ENCODE data around the gene CLDN14. TPM values are rescaled to one million over a fixed set of nuclear protein-coding genes. Genes with fewer than 3 reads are reported as not detected.

CLDN14 gene
- total and polyA plus RNA-seq, 2 donors (not counting 1 experiment from before 2014, with no cell fraction given) = 0.39 TPM; not detected in 1

DNA sequence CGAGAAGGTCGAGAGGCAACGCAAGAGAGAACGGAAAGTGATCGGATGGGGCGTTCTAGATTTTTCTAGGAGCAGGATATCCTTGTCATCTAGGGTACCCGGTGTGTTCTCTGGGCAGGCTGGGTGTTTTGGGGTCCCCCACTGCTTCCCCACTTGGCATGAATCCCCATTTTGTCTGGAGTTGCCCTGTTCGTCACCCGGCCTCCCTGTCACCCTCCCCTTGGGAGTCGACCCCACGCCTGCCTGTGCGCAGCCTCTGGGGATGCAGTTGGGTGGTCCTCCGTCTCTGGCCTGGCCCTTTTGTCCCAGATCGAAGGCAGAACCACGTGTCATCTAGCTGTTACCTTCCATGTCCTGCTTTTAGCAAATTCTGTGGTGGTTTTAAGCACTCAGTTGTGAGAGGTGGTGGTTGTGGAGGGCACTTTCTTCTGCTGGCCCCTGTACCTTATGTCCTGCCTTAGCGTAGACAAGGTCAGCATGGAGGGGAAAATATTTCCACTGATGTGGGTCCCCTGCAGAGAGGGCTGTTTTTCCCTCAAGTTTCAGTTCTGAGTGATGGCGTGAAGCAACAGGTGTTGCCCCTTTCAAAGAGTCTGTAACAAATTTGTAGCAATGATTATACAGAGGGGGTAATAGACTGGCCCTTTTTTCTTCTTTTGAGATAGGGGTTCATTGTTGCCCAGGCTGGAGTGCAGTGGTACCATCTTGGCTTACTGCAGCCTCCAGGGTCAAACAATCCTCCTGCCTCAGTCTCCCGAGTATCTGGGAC is 59.2 kb downstream of the CLDN14 start:
- peaks cover 1% of the 10 kb centered on the region for H3K4me1 Mint-ChIP-seq
- no peaks in the 10 kb centered on the region for H3K9me3 Mint-ChIP-seq (ENCODE audit: insufficient read depth)
- Histone ChIP-seq H3K4me2 (replicated peaks; ENCODE audit: low read depth, low read length, poor library complexity, severe bottlenecking) (no peak overlapping the region), H3K36me3 (replicated peaks in 1 of 2; ENCODE audit: control extremely low read depth in 1 of 2, control insufficient read depth in 1 of 2, extremely low read depth in 1 of 2, insufficient read depth in 2 of 2, low read length in 1 of 2) (peaks cover 0 to 2% of the 10 kb centered on the region in 2 experiments), H3K9me3 (ENCODE audit: control extremely low read depth in 1 of 3, control insufficient read depth in 2 of 3, insufficient read depth in 1 of 3, low read length in 2 of 3) (no peaks in the 10 kb centered on the region), H3K9ac (ENCODE audit: low read length) (no peak overlapping the region), H3K4me1 (ENCODE audit: control insufficient read depth in 2 of 2, insufficient read depth in 2 of 2, low read length in 2 of 2) (no peaks in the 10 kb centered on the region), H3K27ac (ENCODE audit: low read length in 2 of 2) (no peak overlapping the region), H3K79me2 (ENCODE audit: control insufficient read depth, insufficient read depth, low read length) (no peaks in the 10 kb centered on the region), H3K27me3 (replicated peaks in 1 of 4; ENCODE audit: control extremely low read depth in 1 of 4, control insufficient read depth in 3 of 4, insufficient read depth in 4 of 4, low read length in 3 of 4) (no peaks in the 10 kb centered on the region), H4K20me1 (ENCODE audit: control insufficient read depth, insufficient read depth, low read length, poor library complexity, severe bottlenecking) (no peaks in the 10 kb centered on the region), H2AFZ (ENCODE audit: insufficient read depth, low read depth, low read length, poor library complexity, severe bottlenecking) (no peak overlapping the region), H3K4me3 (ENCODE audit: control extremely low read depth in 1 of 5, extremely low read depth in 1 of 5, insufficient read depth in 1 of 5, low read depth in 2 of 5, low read length in 4 of 5) (no peak overlapping the region)
- no peak overlapping the region for H3K4me3 Mint-ChIP-seq
- DNase-seq = no peak
- intact Hi-C loops (cut with micrococcal nuclease) = loop anchor here (1.0 kb wide), 1 partner anchor 10 kb away; no protein-coding TSS in a partner anchor
- TF ChIP-seq, protein P1, sequence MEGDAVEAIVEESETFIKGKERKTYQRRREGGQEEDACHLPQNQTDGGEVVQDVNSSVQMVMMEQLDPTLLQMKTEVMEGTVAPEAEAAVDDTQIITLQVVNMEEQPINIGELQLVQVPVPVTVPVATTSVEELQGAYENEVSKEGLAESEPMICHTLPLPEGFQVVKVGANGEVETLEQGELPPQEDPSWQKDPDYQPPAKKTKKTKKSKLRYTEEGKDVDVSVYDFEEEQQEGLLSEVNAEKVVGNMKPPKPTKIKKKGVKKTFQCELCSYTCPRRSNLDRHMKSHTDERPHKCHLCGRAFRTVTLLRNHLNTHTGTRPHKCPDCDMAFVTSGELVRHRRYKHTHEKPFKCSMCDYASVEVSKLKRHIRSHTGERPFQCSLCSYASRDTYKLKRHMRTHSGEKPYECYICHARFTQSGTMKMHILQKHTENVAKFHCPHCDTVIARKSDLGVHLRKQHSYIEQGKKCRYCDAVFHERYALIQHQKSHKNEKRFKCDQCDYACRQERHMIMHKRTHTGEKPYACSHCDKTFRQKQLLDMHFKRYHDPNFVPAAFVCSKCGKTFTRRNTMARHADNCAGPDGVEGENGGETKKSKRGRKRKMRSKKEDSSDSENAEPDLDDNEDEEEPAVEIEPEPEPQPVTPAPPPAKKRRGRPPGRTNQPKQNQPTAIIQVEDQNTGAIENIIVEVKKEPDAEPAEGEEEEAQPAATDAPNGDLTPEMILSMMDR (IDR thresholded peaks at IDR 0.05) = no peak
- no peak for TF ChIP-seq EZH2 (IDR thresholded peaks at IDR 0.05; ENCODE audit: borderline replicate concordance, insufficient read depth, low read depth, low read length, poor library complexity, severe bottlenecking)
- ATAC-seq (ENCODE audit: low read depth) = no peak
- H3K27ac Mint-ChIP-seq = no peak overlapping the region
- ChIA-PET CTCF (interaction anchor here (1.4 to 1.7 kb wide), 2 partner anchors 9 to 506 kb away, joined by 3 to 7 read pairs; no protein-coding TSS in a partner anchor), POLR2A (no interaction called here)
- WGBS (ENCODE audit: insufficient coverage) = 96% methylated on average over 17 of the region's 18 CpGs
- H3K27me3 Mint-ChIP-seq = no peaks in the 10 kb centered on the region

DNA sequence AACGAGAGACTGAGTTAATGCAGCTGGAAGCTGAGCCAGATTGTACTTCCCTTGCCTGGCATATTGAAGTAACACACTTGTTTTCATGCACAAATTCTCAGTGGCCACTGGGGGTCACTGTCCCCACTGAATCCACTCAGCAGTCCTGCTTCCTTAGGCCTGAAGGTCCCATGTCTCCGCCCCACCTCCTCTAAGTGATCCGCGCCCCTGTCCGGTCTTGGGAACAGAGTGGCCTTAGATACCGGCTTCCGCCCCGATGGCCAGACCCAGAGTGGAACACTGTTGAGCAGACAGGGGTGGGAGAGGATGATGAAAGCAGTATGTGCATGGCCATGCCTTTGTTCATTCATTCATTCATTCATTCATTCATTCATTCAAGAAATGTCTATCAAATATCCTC is 59.9 kb downstream of the CLDN14 start:
- no peaks in the 10 kb centered on the region for H3K9me3 ChIP-seq (ENCODE audit: control extremely low read depth in 1 of 3, control insufficient read depth in 2 of 3, insufficient read depth in 1 of 3, low read length in 2 of 3)
- no peaks in the 10 kb centered on the region for H3K27me3 ChIP-seq (replicated peaks in 1 of 4; ENCODE audit: control extremely low read depth in 1 of 4, control insufficient read depth in 3 of 4, insufficient read depth in 4 of 4, low read length in 3 of 4)
- no peak overlapping the region for H3K4me3 ChIP-seq (ENCODE audit: control extremely low read depth in 1 of 5, extremely low read depth in 1 of 5, insufficient read depth in 1 of 5, low read depth in 2 of 5, low read length in 4 of 5)
- H4K20me1 ChIP-seq (ENCODE audit: control insufficient read depth, insufficient read depth, low read length, poor library complexity, severe bottlenecking) = no peaks in the 10 kb centered on the region
- TF ChIP-seq, protein P1 (IDR thresholded peaks at IDR 0.05) = peak; percentile 62
- TF ChIP-seq EZH2 (IDR thresholded peaks at IDR 0.05; ENCODE audit: borderline replicate concordance, insufficient read depth, low read depth, low read length, poor library complexity, severe bottlenecking) = no peak
- Mint-ChIP-seq H3K4me1 (peaks cover 1% of the 10 kb centered on the region), H3K9me3 (ENCODE audit: insufficient read depth) (no peaks in the 10 kb centered on the region), H3K4me3 (no peak overlapping the region), H3K27me3 (no peaks in the 10 kb centered on the region), H3K27ac (no peak overlapping the region)
- intact Hi-C loops (cut with micrococcal nuclease) = loop anchor here (1.0 kb wide), 1 partner anchor 10 kb away; no protein-coding TSS in a partner anchor
- no peak overlapping the region for H3K9ac ChIP-seq (ENCODE audit: low read length)
- H2AFZ ChIP-seq (ENCODE audit: insufficient read depth, low read depth, low read length, poor library complexity, severe bottlenecking) = no peak overlapping the region
- DNase-seq (peak; percentile 52), ATAC-seq (ENCODE audit: low read depth) (peak; percentile 58)
- H3K36me3 ChIP-seq (replicated peaks in 1 of 2; ENCODE audit: control extremely low read depth in 1 of 2, control insufficient read depth in 1 of 2, extremely low read depth in 1 of 2, insufficient read depth in 2 of 2, low read length in 1 of 2) = peaks cover 0 to 2% of the 10 kb centered on the region in 2 experiments
- WGBS (ENCODE audit: insufficient coverage) = 20% methylated on average over 2 of the region's 8 CpGs
- ChIA-PET POLR2A (no interaction called here), CTCF (interaction anchor here (1.4 to 1.7 kb wide), 2 partner anchors 10 to 507 kb away, joined by 3 to 7 read pairs; no protein-coding TSS in a partner anchor)
- H3K4me2 ChIP-seq (replicated peaks; ENCODE audit: low read depth, low read length, poor library complexity, severe bottlenecking) = no peak overlapping the region
- no peaks in the 10 kb centered on the region for H3K4me1 ChIP-seq (ENCODE audit: control insufficient read depth in 2 of 2, insufficient read depth in 2 of 2, low read length in 2 of 2)
- no peak overlapping the region for H3K27ac ChIP-seq (ENCODE audit: low read length in 2 of 2)
- no peaks in the 10 kb centered on the region for H3K79me2 ChIP-seq (ENCODE audit: control insufficient read depth, insufficient read depth, low read length)
